ENCODE results near the gene BHLHA9. TPM values are rescaled to one million over a fixed set of nuclear protein-coding genes. Genes with fewer than 3 reads are reported as not detected.

BHLHA9 gene
- total RNA-seq, 2 experiments from 2014 or later, result not detected

- ATAC-seq, result peak; percentile 51
- DNase-seq, result peak; percentile 50
- intact Hi-C loops (cut with micrococcal nuclease), result no loop called here
- ChIA-PET POLR2A (interaction anchor here (0.9 kb wide), 1 partner anchor 31 kb away, joined by 3 read pairs; no protein-coding TSS in a partner anchor), CTCF (interaction anchor here (0.9 to 1.5 kb wide), 4 partner anchors 30 to 107 kb away, joined by 3 to 5 read pairs (median 3); no protein-coding TSS in a partner anchor)
- peak overlapping the region; percentile 78 for H3K4me3 Mint-ChIP-seq
- no peaks in the 10 kb centered on the region for H3K36me3 Mint-ChIP-seq (ENCODE audit: low read depth)
- TF ChIP-seq, protein P1, sequence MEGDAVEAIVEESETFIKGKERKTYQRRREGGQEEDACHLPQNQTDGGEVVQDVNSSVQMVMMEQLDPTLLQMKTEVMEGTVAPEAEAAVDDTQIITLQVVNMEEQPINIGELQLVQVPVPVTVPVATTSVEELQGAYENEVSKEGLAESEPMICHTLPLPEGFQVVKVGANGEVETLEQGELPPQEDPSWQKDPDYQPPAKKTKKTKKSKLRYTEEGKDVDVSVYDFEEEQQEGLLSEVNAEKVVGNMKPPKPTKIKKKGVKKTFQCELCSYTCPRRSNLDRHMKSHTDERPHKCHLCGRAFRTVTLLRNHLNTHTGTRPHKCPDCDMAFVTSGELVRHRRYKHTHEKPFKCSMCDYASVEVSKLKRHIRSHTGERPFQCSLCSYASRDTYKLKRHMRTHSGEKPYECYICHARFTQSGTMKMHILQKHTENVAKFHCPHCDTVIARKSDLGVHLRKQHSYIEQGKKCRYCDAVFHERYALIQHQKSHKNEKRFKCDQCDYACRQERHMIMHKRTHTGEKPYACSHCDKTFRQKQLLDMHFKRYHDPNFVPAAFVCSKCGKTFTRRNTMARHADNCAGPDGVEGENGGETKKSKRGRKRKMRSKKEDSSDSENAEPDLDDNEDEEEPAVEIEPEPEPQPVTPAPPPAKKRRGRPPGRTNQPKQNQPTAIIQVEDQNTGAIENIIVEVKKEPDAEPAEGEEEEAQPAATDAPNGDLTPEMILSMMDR (IDR thresholded peaks at IDR 0.05), result no peak
- H3K4me1 Mint-ChIP-seq (ENCODE audit: low read depth), result peaks cover 10% of the 10 kb centered on the region
- no peaks in the 10 kb centered on the region for H3K9me3 Mint-ChIP-seq
- H3K27me3 Mint-ChIP-seq, result peaks cover 40% of the 10 kb centered on the region
- no peak overlapping the region for H3K27ac Mint-ChIP-seq
Measured at GRCh38 chr17:1229349-1229899, 40.8 kb upstream of the BHLHA9 start.

DNA sequence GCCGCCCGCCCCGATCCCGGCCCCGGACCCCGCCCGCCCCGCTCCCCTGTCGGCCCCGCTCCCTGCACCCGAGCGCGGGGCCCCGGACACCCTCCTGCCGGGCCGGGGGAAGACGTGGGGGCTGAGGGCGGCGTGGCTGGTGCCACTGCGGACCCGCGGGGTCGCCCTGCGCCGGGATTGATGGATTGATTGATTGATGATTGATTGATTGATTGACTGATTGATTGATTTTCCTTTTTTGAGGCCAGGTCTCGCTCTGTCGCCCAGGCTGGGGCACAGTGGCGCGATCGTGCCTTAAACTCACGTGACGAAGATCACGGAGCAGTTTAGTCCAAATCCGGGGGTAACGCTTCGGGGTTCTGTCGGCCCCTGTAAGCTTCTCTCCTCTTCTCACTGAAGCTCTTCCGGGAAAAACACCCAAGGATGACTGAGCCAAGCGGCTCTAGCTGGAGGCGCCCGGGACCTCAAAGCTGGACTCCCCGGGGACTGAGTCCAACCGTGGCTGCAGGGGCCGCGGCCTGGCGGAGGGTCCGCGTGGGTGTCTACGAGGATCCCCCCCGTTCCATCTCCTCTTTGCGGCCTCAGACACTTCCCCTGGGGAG lies 40.2 kb upstream of the BHLHA9 start:
- ChIA-PET POLR2A (no interaction called here), CTCF (interaction anchor here (1.5 kb wide), 1 partner anchor 52 kb away, joined by 3 read pairs; no protein-coding TSS in a partner anchor)
- no peak for DNase-seq
- peak overlapping the region; percentile 78 for H3K4me3 Mint-ChIP-seq
- ATAC-seq, result peak; percentile 58
- H3K9me3 Mint-ChIP-seq, result no peaks in the 10 kb centered on the region
- TF ChIP-seq, protein P1 (IDR thresholded peaks at IDR 0.05), result no peak
- peaks cover 40% of the 10 kb centered on the region for H3K27me3 Mint-ChIP-seq
- peaks cover 10% of the 10 kb centered on the region for H3K4me1 Mint-ChIP-seq (ENCODE audit: low read depth)
- intact Hi-C loops (cut with micrococcal nuclease), result no loop called here
- H3K36me3 Mint-ChIP-seq (ENCODE audit: low read depth), result no peaks in the 10 kb centered on the region
- peak overlapping the region; percentile 65 for H3K27ac Mint-ChIP-seq

DNA sequence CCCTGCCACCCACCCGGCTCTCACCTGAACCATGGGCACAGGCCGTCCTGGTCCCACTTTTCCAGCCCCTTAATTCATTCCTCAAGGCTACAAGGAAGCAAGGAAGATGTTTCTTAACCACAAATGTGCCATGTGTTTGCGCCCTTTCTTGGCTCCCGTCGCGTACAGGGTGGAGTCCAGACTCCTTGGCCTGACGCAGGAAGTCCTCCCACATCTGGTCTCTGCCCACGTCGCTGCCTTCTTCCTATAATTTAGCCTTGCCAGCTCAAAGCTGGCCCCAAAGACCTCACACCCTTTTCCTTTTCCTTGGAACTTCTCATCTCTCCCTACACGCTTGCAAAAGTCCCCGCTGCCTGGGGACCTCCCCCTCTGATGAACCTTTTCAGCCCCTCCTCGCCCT lies 38.8 kb upstream of the BHLHA9 start:
- no peak overlapping the region for H3K27ac Mint-ChIP-seq
- H3K36me3 Mint-ChIP-seq (ENCODE audit: low read depth), result no peaks in the 10 kb centered on the region
- no peaks in the 10 kb centered on the region for H3K9me3 Mint-ChIP-seq
- peaks cover 38% of the 10 kb centered on the region for H3K27me3 Mint-ChIP-seq
- CTCF ChIA-PET, result no interaction called here
- POLR2A ChIA-PET, result no interaction called here
- intact Hi-C loops (cut with micrococcal nuclease), result no loop called here
- H3K4me3 Mint-ChIP-seq, result no peak overlapping the region
- peaks cover 10% of the 10 kb centered on the region for H3K4me1 Mint-ChIP-seq (ENCODE audit: low read depth)
- TF ChIP-seq, protein P1 (IDR thresholded peaks at IDR 0.05), result no peak
- no peak for ATAC-seq
- DNase-seq, result no peak

DNA sequence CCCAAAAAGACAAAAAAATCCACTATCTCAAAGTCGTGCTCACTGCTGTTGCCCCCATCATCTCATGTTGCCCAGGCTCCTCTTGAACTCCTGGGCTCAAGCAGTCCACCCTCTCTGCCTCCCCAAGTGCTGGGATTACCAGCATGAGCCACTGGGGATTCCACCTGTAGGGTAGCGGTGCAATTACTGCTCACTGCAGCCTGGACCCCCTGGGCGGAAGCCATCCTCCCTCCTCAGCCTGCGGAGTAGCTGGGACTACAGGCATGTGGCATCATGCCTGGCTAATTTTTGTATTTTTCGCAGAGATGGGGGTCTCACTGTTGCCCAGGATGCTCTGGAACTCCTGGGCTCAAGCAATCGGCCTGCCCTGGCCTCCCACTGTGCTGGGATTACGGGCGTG lies 37.9 kb upstream of the BHLHA9 start:
- no peaks in the 10 kb centered on the region for H3K9me3 Mint-ChIP-seq
- no peak overlapping the region for H3K4me3 Mint-ChIP-seq
- CTCF ChIA-PET, result no interaction called here
- peaks cover 10% of the 10 kb centered on the region for H3K4me1 Mint-ChIP-seq (ENCODE audit: low read depth)
- POLR2A ChIA-PET, result no interaction called here
- no peak overlapping the region for H3K27ac Mint-ChIP-seq
- ATAC-seq (no peak), DNase-seq (no peak)
- H3K27me3 Mint-ChIP-seq, result peaks cover 32% of the 10 kb centered on the region
- intact Hi-C loops (cut with micrococcal nuclease), result no loop called here
- TF ChIP-seq, protein P1 (IDR thresholded peaks at IDR 0.05), result no peak
- H3K36me3 Mint-ChIP-seq (ENCODE audit: low read depth), result no peaks in the 10 kb centered on the region

- peaks cover 28% of the 10 kb centered on the region for H3K27me3 Mint-ChIP-seq
- intact Hi-C loops (cut with micrococcal nuclease), result no loop called here
- no peak for DNase-seq
- no peaks in the 10 kb centered on the region for H3K9me3 Mint-ChIP-seq
- ChIA-PET POLR2A (no interaction called here), CTCF (no interaction called here)
- no peak overlapping the region for H3K4me3 Mint-ChIP-seq
- ATAC-seq, result no peak
- H3K4me1 Mint-ChIP-seq (ENCODE audit: low read depth), result peaks cover 10% of the 10 kb centered on the region
- no peaks in the 10 kb centered on the region for H3K36me3 Mint-ChIP-seq (ENCODE audit: low read depth)
- TF ChIP-seq, protein P1 (IDR thresholded peaks at IDR 0.05), result no peak
- no peak overlapping the region for H3K27ac Mint-ChIP-seq
Measured at GRCh38 chr17:1232786-1233185, 37.5 kb upstream of the BHLHA9 start.

All from activated CD8-positive, alpha-beta T cell treated with anti-CD3 and anti-CD28 coated beads for 36 hours (primary cell).